Measurements from ENCODE around the gene WAPL. TPM values are rescaled to one million over a fixed set of nuclear protein-coding genes. Genes with fewer than 3 reads are reported as not detected.

WAPL gene
- total and polyA plus RNA-seq, 10 of the 15 experiments (the other 5 are each of a cell fraction or from before 2014, with no cell fraction given): 15.7 to 45.8 (median 29.0) TPM

DNA sequence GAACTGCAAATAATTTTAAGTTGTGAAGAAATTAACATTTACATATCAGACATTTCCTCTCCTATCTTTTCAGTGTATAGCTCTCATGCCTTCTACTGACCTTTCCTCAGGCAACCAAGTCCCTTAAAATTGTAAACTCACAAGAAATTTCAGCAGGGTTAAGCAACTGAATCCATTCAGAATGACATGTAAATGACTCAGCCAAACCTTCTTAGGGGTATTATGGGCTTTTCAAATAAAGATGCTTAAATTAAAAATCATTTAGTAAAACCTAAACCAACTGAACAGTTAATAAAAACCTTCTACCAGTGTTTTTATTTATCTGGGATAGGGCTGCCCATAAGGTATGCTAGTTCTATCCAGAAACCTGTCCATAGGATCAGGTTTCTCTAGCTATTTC is 20.7 kb downstream of the WAPL start (continued):
- TF ChIP-seq, protein P1, sequence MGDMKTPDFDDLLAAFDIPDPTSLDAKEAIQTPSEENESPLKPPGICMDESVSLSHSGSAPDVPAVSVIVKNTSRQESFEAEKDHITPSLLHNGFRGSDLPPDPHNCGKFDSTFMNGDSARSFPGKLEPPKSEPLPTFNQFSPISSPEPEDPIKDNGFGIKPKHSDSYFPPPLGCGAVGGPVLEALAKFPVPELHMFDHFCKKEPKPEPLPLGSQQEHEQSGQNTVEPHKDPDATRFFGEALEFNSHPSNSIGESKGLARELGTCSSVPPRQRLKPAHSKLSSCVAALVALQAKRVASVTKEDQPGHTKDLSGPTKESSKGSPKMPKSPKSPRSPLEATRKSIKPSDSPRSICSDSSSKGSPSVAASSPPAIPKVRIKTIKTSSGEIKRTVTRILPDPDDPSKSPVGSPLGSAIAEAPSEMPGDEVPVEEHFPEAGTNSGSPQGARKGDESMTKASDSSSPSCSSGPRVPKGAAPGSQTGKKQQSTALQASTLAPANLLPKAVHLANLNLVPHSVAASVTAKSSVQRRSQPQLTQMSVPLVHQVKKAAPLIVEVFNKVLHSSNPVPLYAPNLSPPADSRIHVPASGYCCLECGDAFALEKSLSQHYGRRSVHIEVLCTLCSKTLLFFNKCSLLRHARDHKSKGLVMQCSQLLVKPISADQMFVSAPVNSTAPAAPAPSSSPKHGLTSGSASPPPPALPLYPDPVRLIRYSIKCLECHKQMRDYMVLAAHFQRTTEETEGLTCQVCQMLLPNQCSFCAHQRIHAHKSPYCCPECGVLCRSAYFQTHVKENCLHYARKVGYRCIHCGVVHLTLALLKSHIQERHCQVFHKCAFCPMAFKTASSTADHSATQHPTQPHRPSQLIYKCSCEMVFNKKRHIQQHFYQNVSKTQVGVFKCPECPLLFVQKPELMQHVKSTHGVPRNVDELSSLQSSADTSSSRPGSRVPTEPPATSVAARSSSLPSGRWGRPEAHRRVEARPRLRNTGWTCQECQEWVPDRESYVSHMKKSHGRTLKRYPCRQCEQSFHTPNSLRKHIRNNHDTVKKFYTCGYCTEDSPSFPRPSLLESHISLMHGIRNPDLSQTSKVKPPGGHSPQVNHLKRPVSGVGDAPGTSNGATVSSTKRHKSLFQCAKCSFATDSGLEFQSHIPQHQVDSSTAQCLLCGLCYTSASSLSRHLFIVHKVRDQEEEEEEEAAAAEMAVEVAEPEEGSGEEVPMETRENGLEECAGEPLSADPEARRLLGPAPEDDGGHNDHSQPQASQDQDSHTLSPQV (IDR thresholded peaks at IDR 0.05): no peak
- TF ChIP-seq SIX5 (IDR thresholded peaks at IDR 0.05; ENCODE audit: low read depth, low read length, severe bottlenecking): no peak
- no peak for TF ChIP-seq HDGF (IDR thresholded peaks at IDR 0.05)
- TF ChIP-seq RBBP5 (conservative IDR thresholded peaks at IDR 0.05): no peak
- TF ChIP-seq, protein P2, sequence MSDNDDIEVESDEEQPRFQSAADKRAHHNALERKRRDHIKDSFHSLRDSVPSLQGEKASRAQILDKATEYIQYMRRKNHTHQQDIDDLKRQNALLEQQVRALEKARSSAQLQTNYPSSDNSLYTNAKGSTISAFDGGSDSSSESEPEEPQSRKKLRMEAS (IDR thresholded peaks at IDR 0.05; ENCODE audit: low read depth, low read length): no peak
- TF ChIP-seq, protein P3, sequence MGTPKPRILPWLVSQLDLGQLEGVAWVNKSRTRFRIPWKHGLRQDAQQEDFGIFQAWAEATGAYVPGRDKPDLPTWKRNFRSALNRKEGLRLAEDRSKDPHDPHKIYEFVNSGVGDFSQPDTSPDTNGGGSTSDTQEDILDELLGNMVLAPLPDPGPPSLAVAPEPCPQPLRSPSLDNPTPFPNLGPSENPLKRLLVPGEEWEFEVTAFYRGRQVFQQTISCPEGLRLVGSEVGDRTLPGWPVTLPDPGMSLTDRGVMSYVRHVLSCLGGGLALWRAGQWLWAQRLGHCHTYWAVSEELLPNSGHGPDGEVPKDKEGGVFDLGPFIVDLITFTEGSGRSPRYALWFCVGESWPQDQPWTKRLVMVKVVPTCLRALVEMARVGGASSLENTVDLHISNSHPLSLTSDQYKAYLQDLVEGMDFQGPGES (IDR thresholded peaks at IDR 0.05): no peak
- no peak for TF ChIP-seq HDAC2 (IDR thresholded peaks at IDR 0.05)
- TF ChIP-seq ZNF24 (IDR thresholded peaks at IDR 0.05): no peak
- TF ChIP-seq, protein P4, sequence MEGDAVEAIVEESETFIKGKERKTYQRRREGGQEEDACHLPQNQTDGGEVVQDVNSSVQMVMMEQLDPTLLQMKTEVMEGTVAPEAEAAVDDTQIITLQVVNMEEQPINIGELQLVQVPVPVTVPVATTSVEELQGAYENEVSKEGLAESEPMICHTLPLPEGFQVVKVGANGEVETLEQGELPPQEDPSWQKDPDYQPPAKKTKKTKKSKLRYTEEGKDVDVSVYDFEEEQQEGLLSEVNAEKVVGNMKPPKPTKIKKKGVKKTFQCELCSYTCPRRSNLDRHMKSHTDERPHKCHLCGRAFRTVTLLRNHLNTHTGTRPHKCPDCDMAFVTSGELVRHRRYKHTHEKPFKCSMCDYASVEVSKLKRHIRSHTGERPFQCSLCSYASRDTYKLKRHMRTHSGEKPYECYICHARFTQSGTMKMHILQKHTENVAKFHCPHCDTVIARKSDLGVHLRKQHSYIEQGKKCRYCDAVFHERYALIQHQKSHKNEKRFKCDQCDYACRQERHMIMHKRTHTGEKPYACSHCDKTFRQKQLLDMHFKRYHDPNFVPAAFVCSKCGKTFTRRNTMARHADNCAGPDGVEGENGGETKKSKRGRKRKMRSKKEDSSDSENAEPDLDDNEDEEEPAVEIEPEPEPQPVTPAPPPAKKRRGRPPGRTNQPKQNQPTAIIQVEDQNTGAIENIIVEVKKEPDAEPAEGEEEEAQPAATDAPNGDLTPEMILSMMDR (IDR thresholded peaks at IDR 0.05 in 2 of 3, conservative IDR thresholded peaks at IDR 0.05 in 1 of 3; ENCODE audit: control insufficient read depth in 2 of 3, extremely low read depth in 1 of 3, insufficient read depth in 1 of 3, low read depth in 3 of 3, low read length in 3 of 3): no peak
- no peak for TF ChIP-seq YBX1 (IDR thresholded peaks at IDR 0.05)
- no peak for TF ChIP-seq ASH2L (IDR thresholded peaks at IDR 0.05; ENCODE audit: borderline replicate concordance, low read depth)
